Panc1 (cell line): ENCODE results near the gene TNFAIP8L3.

ENCODE experiments used
- CTCF ChIP-seq: fragments of 450-650 bp; IDR thresholded peaks from 2 replicates; pipeline ENCODE4 v1.5.1; 2017; ENCODE audit warnings: mild to moderate bottlenecking
- POLR2AphosphoS5 ChIP-seq: IDR thresholded peaks from 2 replicates; pipeline ENCODE4 v1.6.1; 2012; ENCODE audit warnings: mild to moderate bottlenecking, low read depth, low read length, moderate library complexity
- REST ChIP-seq, 2 experiments: IDR thresholded peaks; 2 replicates each; pipeline ENCODE4 v1.6.1; 2011 to 2012; ENCODE audit warnings: low read depth in 2 of 2, control low read depth in 1 of 2, low read length in 1 of 2, mild to moderate bottlenecking in 1 of 2, moderate library complexity in 1 of 2; ENCODE audit not compliant: insufficient read depth in 1 of 2
- SIN3A ChIP-seq: IDR thresholded peaks from 2 replicates; pipeline ENCODE4 v1.6.1; 2012; ENCODE audit warnings: low read depth, mild to moderate bottlenecking, low read length, moderate library complexity, borderline replicate concordance; ENCODE audit not compliant: insufficient read depth
- TCF7L2 ChIP-seq: IDR thresholded peaks from 2 replicates; pipeline ENCODE4 v1.6.1; 2011; ENCODE audit warnings: mild to moderate bottlenecking, low read depth, low read length, inconsistent platforms

- TF ChIP-seq CTCF, result no peak
- TF ChIP-seq POLR2AphosphoS5, result no peak
- TF ChIP-seq REST (IDR thresholded peaks at IDR 0.05; ENCODE audit: insufficient read depth in 1 of 2, low read depth in 2 of 2, low read length in 1 of 2), result no peak
- TF ChIP-seq TCF7L2, result no peak
- no peak for TF ChIP-seq SIN3A
Measured at GRCh38 chr15:51126842-51127241, 32.1 kb upstream of the TNFAIP8L3 start.
